HG03066 (cell line): Measurements from ENCODE around the gene PTPN7.

Source experiments
- ATAC-seq: cut with Tn5 transposase; IDR thresholded peaks from one replicate; pipeline ENCODE4 v1.9.1; 2021; ENCODE audit warnings: low read depth; ENCODE audit not compliant: unreplicated experiment

The PTPN7 gene

DNA sequence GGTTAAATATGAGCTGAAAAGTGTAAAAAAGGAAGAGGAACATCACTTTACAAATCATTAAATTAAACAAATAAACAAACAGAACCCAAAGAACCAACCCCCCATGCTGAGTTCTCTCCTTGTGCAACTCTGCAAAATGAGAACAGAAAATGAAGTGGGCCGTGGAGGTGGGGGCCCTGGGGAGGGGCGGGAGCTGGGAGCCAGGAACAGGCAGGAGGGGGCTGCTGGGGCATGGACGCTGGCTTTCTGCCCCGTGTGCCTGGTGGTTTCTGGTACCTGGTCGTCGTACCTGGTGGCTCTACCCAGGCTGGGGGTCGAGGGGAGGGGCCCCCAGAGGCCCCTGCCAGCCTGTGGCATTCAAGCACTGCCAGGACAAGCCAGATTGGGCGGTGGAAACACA is 26.9 kb downstream of the PTPN7 start:
- no peak for ATAC-seq

DNA sequence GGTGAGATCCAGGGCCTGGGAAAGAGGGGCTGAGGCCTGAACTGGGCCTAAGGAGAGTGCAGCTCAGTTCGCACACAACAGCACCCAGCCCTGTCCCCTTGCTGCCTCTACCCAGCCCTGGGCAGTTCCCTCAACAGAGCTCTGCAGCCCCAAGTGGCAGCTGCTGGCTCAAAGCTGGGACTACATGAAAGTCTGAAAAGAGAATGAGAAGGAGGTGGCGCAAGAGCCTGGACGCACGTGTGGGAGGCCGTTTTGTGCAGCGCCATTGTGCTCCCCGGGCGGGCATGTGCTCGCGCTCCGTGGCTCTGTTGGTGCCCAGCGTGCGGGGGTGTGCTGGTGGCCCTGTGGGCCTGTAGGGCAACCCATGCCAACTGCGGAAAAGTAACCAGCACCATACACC is 27.4 kb downstream of the PTPN7 start:
- ATAC-seq: no peak

DNA sequence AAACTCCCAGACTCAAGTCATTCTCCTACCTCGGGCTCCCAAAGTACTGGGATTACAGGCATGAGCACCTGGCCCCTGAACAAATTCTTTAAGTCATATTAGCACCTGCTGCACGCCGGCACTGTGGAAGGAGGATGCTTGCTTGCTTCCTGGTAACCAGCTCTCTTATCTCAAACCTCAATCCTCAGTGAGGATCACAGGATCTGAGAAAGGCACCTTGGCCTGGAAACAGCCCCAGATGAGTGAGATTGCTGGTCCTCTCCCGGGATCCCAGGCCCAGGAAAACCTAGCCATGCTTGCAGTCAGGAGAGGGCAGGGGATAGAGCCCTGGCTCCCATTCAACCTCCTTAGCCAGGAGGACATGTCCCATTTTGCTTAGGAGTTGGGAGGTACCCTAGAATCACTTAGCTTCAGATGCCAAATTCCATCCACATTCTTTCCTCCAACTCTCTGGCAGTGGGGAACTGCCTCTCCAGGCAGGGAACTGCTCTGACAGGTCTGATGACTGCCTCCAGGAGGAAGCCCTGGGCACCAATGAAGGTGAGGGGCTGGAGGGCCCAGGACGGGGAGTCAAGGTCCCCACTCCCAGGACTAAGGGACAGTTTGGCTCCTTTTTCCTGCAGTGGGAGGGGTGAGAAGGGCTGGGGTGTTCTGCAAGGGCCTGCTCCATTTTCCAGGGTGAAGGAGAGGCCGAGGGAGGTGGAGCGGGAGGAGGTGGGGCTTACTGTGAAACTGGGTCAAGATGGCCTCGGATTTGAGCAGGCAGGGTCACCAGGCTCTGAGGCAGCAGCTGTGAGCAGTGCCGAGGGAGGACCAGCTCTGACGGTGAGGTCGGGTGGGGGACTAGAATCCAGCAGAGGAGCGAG is 28.2 kb downstream of the PTPN7 start:
- ATAC-seq: no peak

DNA sequence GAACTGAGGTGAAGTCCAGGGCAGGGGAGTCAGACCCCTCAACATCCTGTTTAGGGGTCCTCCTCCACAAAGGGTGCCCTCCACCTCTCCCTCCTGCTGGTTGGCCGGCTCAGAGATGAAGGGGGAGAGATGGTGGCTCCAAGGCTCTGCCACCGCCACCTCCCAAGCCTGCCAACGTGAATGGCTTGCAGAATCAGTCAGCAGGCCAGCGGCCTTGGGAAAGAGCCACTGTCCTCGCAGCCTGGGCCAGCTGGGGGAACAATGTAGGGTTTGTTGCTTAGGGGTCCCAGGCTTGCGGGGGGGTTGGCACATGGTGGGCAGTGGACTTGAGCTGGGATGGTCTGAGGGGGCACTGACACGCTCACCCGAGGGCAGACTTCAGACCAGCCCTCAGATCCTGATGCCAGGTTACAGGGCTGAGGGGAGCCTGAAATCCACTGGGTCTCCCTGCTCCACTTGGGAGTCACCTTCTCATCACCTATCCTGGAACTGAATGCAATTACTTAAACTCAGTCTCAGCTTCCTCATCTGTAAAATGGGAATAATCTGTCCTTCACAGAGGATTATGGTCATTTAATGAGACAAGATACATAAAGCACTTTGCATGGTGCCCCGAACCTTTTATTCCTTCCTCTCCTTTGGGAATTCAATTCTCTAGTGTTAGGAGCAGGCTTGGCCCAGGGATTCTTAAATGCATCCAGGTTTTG is 29.4 kb downstream of the PTPN7 start:
- no peak for ATAC-seq

DNA sequence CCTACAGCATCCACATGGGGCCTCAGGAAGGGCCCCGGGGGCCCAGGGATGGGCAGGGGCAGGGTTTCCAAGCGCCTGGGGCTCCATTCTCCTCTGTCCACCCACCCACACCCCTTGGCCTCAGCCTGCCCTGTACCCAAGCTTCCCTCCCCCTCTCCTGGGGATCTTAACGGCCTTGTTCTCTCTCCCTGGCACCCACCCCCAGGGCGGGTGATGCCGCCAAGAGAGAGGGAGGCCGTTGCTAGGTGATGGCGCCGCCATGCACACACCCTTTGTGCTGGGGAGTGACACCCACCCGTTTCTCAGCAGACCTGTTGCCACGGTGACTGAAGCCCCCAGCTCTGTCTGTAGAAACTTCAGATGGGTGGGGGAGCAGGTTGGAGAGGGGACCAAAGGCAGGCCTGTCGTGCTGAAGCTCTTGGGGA is 30.1 kb downstream of the PTPN7 start:
- ATAC-seq: no peak

DNA sequence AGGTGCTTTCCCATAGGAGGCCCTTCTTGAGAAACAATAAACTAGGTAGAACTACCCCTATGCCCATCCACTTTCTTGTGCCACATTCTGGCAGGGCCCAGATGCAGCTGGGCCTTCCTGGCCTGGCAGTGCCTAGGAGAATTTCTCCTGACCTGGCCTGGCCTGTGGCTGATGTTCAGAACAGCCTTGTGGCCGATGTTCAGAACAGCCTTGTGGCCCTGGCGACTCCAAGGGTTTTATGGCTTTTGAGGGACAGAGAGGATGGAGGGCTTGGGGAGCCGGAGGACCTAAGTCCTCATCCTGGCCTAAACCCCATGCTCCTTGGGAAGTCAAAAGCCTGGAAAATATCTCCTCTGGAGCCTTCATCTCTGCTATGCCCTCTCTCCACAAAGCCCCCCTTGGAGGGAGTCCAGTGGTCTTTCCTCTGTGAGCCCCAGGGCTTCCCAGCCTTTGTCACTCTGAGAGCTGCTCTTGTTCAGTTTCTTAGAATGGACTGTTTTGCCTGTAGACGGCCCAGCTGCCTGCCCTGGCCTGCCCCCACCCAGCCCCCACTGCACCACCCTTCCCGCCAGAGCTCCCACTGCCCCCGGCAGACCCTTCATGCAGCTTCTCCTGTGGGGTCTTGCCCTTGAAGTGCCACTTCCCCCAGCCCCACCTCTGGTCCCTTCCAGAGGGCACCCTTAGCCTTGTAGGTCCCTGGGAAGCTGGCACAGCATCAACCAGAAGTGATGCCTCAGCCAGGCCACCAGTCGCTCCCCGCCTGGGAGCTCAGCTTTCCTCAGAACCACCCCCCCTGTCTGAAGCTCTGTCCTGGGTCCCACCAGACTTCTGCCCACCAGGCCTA is 30.7 kb downstream of the PTPN7 start:
- ATAC-seq: no peak

DNA sequence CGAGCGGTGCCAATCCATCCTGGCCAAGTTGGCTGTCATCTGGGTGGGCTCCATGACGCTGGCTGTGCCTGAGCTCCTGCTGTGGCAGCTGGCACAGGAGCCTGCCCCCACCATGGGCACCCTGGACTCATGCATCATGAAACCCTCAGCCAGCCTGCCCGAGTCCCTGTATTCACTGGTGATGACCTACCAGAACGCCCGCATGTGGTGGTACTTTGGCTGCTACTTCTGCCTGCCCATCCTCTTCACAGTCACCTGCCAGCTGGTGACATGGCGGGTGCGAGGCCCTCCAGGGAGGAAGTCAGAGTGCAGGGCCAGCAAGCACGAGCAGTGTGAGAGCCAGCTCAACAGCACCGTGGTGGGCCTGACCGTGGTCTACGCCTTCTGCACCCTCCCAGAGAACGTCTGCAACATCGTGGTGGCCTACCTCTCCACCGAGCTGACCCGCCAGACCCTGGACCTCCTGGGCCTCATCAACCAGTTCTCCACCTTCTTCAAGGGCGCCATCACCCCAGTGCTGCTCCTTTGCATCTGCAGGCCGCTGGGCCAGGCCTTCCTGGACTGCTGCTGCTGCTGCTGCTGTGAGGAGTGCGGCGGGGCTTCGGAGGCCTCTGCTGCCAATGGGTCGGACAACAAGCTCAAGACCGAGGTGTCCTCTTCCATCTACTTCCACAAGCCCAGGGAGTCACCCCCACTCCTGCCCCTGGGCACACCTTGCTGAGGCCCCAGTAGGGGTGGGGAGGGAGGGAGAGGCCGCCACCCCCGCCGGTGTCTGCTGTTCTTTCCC is 32.4 kb downstream of the PTPN7 start:
- ATAC-seq: no peak

DNA sequence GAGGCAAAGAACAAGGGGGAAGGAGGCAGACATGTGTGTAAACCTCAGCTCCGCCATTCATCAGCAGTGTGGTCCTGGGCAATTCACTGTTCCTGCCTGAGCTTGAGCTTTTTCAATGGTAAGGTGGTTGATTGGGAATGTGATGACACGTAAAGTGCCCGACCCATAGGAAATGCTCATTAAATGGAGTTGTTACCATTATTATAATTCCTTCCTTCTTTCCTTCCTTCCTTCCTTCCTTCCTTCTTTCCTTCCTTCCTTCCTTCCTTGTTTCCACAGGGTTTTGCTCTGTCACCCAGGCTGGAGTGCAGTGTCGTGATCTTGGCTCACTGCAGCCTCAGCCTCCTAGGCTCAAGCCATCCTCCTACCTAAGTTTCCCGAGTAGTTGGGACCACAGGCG is 33.3 kb downstream of the PTPN7 start:
- no peak for ATAC-seq

DNA sequence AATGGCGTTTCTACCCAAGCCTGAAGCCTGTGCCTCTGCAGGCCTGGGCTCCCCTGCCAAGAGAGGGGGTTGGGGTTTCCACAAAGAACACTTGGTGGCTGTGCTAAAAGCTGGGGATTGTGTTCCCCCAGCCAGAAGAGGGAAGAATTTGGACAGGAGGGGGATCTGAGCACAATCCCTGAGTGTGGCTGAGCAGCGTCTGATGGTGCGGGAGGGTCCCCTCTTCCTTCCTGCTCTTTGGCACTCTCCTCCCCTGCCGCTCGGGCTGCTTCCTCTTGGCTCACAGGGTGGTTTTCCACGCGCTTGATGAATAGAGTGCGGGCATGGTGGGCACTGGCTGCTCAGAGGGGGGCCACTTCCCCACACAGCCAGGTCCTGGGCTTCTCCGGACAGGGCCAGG is 34.0 kb downstream of the PTPN7 start:
- ATAC-seq: no peak

DNA sequence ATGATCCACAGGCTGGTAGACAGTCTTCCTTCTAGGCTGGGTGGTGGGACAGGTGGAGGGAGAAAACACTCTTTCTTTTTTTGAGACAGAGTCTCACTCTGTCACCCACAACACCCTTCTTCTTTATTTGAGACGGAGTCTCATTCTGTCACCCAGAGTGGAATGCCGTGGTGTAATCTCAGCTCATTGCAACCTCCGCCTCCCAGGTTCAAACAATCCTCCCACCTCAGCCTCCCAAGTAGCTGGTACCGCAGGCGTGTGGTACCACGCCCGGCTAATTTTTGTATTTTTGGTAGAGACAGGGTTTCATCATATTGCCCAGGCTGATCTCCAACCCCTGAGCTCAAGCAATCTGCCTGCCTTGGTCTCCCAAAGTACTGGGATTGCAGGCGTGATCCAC is 34.8 kb downstream of the PTPN7 start:
- ATAC-seq: no peak

DNA sequence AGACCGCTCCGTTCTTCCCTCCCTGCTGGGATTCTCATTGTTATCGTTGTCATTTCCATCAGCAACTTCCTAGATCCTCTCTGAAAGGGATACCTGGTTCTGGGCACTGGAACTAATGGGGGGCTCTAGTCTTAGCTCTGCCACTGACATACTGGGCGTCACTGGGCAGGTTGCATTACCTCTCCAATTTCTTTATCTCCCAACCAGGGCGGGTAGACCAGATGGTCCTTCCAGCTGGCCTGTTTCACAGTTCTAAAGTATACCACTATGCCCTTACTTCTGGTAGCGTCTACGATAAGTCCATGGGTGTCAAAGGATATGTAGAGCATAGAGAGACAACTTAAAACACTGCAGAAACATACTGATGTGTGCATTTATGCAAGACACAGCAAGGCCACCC is 36.3 kb downstream of the PTPN7 start:
- no peak for ATAC-seq

DNA sequence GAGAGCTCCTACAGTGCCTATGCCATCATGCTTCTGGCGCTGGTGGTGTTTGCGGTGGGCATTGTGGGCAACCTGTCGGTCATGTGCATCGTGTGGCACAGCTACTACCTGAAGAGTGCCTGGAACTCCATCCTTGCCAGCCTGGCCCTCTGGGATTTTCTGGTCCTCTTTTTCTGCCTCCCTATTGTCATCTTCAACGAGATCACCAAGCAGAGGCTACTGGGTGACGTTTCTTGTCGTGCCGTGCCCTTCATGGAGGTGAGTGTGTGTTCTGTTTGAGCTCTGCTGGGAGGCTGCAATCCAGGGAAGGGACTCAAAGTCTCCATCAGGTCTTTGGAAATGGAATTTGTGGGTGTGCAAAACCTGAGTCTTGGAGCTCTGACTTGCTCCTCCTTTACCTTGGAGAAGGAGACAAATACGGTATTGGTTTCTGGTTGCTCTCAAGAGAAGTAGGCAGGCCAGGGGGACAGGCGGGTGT is 37.0 kb downstream of the PTPN7 start:
- no peak for ATAC-seq

DNA sequence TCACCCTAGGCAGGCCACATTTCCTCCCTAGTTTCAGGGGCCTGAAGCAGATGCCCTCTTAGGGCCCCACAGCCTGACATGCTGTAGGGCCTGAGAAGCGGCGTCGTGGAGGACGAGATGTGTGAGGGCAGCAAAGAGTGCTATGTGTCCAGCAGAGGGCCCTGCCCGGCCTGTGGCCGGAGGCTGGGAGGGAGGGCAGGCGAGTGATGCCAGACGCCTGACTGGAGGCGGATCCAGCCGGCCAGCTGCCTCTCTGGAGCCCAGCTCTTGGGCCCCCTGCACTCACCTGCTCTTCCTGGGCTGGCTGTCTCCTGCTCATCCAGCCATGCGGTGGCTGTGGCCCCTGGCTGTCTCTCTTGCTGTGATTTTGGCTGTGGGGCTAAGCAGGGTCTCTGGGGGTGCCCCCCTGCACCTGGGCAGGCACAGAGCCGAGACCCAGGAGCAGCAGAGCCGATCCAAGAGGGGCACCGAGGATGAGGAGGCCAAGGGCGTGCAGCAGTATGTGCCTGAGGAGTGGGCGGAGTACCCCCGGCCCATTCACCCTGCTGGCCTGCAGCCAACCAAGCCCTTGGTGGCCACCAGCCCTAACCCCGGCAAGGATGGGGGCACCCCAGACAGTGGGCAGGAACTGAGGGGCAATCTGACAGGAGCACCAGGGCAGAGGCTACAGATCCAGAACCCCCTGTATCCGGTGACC is 37.6 kb downstream of the PTPN7 start, which contains the start of gene GPR37L1:
TSS of gene GPR37L1 (plus strand) at position 279 of the 697 bp plus-strand sequence. CDS start at position 326, 47 bp downstream.
- ATAC-seq: no peak

DNA sequence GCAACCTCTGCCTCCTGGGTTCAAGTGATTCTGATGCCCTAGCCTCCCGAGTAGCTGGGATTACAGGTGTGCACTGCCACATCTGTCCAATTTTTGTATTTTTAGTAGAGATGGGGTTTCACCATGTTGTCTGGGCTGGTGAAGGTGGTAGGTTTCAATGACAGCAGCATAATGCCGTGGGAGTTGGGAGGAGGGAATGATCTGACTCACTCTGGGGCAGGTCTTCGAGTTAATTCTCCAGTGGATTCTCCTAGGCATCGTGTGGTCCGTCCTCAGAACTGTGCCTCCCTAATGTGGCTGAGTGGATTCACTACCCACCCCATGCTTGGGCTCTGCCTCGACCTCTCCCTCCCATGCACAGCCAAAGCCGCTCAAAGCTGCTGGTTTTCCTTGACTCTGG is 39.4 kb downstream of the PTPN7 start:
- ATAC-seq: no peak

DNA sequence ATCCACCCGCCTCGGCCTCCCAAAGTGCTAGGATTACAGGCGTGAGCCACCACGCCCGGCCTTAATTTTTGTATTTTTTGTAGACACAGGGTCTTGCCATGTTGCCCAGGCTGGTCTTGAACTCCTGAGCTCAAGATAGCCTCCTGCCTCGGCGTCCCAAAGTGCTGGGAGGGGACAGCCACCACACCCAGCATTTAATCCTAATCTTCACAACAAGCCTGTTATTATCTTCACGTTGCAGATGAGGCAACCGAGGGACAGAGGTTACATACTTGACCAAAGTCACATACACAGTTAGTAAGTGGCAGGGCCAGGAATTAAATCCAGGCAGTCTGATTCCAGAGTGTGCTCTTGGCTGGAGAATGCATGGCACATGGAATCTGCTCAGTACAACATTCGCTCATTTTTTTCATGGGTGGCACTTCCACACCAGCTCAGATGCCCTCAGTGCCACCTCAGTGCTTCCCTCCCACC is 42.5 kb downstream of the PTPN7 start:
- ATAC-seq: no peak

DNA sequence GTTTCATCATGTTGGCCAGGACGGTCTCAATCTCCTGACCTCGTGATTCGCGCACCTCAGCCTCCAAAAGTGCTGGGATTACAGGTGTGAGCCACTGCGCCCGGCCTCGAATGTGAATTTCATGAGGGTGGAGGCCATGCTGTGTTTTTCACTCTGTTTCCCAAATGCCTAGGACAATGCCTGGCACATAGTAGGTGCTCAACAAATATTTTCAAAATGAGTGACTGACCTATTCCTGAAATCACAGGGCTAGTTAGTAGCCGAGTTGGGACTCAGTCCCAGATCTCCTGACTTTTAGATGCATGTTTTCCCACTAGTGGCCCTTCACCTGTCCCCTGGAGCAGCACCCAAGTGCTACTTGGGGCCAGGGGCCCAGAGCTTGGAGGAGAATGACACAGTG is 44.1 kb downstream of the PTPN7 start:
- no peak for ATAC-seq

DNA sequence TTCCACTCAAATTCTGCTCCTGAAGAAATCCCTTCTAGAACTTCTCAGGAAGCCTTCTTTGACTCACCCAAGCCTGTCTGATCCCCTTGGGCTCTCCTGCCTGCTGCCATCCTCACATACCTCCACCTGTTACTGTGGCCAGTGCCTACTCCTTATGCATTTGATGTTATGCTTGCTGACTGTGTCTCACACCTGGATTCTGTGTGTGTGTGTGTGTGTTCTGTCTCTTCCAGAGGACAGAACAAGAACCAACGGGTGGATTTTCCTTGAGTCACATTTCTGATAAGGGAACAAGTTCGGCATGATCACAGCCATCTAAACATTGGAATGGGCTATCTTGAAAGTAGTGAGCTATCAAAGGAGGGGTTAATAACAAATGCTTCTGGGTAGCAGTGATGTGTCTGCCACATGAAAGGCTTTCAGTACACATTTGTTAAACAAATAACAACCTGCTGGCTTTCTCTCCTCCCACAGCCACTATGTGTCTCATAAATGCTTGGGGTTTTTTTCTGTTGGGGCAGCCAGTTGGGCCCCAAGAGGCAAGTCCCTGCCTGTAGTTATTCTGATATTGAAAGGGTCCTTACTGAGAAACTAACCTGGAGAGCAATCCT is 46.6 kb downstream of the PTPN7 start:
- no peak for ATAC-seq

DNA sequence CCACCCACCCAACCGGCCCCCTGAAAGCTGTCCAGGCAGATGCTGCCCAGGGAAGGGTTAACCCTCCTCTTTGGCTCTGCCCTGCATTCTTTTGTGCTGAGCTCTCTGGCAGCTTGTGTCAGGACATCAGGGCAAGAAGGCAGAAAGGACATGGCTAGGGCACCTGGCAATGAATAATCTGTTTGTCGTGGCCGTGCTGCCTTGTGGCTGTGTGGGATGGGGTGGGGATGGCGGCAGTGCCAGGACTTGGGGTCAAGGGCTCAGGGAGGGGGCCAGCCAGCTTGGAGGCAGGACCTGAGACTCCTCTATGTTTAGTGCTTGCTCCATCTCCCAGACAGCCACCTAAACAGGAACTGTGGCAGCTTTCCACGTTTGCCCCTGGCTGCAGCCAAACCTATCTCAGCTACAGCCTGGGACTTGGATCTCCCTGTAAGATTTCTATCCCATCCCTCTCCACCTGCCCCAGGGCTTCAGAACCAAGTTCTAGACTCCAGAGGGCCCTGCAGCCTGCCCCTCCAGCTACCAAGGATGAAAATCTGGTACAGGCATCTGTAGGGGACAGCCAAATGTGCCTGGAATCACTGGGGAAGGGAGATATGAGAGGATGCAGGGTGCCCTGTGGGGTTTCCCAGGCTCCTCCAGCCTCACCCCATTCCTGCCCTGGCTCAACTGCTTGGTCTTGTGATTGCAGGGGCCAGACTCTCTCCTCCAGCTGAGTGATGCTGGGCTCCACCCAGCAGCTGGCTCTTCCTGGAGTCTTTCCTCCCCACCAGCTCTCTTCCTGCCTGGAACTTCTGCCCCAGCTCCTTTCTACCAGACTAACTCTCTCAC is 47.3 kb downstream of the PTPN7 start:
- no peak for ATAC-seq
